Neural progenitor cell (in vitro differentiated cells): ENCODE data around the gene RBM28.
"Not testable (repeated sequence)": the region's sequence is repeated elsewhere in the genome, so short reads cannot be mapped to it uniquely, and the experiment has no call there.

Experiments
- EZH2phosphoT487 ChIP-seq: fragments of 200-600 bp; sonication (generic); IDR thresholded peaks from 2 replicates; pipeline ENCODE4 v1.6.1; 2017; ENCODE audit warnings: antibody characterized with exemption
- TF ChIP-seq, protein P1 (sequence below): fragments of 200-600 bp; sonication (generic); IDR thresholded peaks from 2 replicates; pipeline ENCODE4 v1.5.1; 2017; ENCODE audit warnings: antibody characterized with exemption, mild to moderate bottlenecking

- TF ChIP-seq, protein P1, sequence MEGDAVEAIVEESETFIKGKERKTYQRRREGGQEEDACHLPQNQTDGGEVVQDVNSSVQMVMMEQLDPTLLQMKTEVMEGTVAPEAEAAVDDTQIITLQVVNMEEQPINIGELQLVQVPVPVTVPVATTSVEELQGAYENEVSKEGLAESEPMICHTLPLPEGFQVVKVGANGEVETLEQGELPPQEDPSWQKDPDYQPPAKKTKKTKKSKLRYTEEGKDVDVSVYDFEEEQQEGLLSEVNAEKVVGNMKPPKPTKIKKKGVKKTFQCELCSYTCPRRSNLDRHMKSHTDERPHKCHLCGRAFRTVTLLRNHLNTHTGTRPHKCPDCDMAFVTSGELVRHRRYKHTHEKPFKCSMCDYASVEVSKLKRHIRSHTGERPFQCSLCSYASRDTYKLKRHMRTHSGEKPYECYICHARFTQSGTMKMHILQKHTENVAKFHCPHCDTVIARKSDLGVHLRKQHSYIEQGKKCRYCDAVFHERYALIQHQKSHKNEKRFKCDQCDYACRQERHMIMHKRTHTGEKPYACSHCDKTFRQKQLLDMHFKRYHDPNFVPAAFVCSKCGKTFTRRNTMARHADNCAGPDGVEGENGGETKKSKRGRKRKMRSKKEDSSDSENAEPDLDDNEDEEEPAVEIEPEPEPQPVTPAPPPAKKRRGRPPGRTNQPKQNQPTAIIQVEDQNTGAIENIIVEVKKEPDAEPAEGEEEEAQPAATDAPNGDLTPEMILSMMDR = not testable (repeated sequence)
- not testable (repeated sequence) for TF ChIP-seq EZH2phosphoT487
Observed at GRCh38 chr7:128280451-128280850, 63.3 kb downstream of the RBM28 start.
